Right hindlimb (tissue), 1 donor: ENCODE data around the gene GABBR2.

Experiments used
- DNase-seq: peaks from one replicate; pipeline ENCODE4 v3.0.0-alpha.2; 2018

GABBR2 gene

GRCh38 chr9:98625728-98626127, 83.0 kb downstream of the GABBR2 start:
- DNase-seq = no peak

GRCh38 chr9:98619788-98620187, 88.9 kb downstream of the GABBR2 start:
- no peak for DNase-seq

GRCh38 chr9:98615633-98616032, 93.1 kb downstream of the GABBR2 start:
- DNase-seq = no peak

- no peak for DNase-seq
These were observed 93.8 kb downstream of the GABBR2 start for GRCh38 chr9:98614941-98615340.

- DNase-seq = no peak
These were observed 96.5 kb downstream of the GABBR2 start for GRCh38 chr9:98612061-98612752.

- no peak for DNase-seq
These were observed 97.4 kb downstream of the GABBR2 start for GRCh38 chr9:98611319-98611718.

GRCh38 chr9:98610711-98611110, 98.0 kb downstream of the GABBR2 start:
- no peak for DNase-seq

GRCh38 chr9:98610211-98610610, 98.5 kb downstream of the GABBR2 start:
- DNase-seq = no peak

GRCh38 chr9:98609646-98610045, 99.1 kb downstream of the GABBR2 start:
- DNase-seq = no peak

- no peak for DNase-seq
These were observed 100.9 kb downstream of the GABBR2 start for GRCh38 chr9:98607787-98608186.

- DNase-seq = no peak
These were observed 101.6 kb downstream of the GABBR2 start for GRCh38 chr9:98607152-98607551.

GRCh38 chr9:98606730-98607129, 102.0 kb downstream of the GABBR2 start:
- DNase-seq = no peak

GRCh38 chr9:98605116-98605515, 103.6 kb downstream of the GABBR2 start:
- DNase-seq = no peak

GRCh38 chr9:98603821-98604383, 104.8 kb downstream of the GABBR2 start:
- no peak for DNase-seq

- DNase-seq = no peak
These were observed 105.8 kb downstream of the GABBR2 start for GRCh38 chr9:98602839-98603500.

- no peak for DNase-seq
These were observed 108.1 kb downstream of the GABBR2 start for GRCh38 chr9:98600631-98601030.

GRCh38 chr9:98599566-98600216, 109.0 kb downstream of the GABBR2 start:
- DNase-seq = no peak

GRCh38 chr9:98598861-98599260, 109.9 kb downstream of the GABBR2 start:
- DNase-seq = no peak

GRCh38 chr9:98597236-98597771, 111.4 kb downstream of the GABBR2 start:
- no peak for DNase-seq

GRCh38 chr9:98596486-98596885, 112.2 kb downstream of the GABBR2 start:
- DNase-seq = no peak

- DNase-seq = no peak
These were observed 114.1 kb downstream of the GABBR2 start for GRCh38 chr9:98594546-98595160.

- DNase-seq = no peak
These were observed 115.1 kb downstream of the GABBR2 start for GRCh38 chr9:98593354-98594253.
